ENCODE data around the gene PNPO. TPM values are rescaled to one million over a fixed set of nuclear protein-coding genes. Genes with fewer than 3 reads are reported as not detected.

PNPO gene
- total RNA-seq, 2 experiments from 2014 or later = 14.7 to 33.8 TPM

GRCh38 chr17:47952171-47953021 is 11.0 kb downstream of the PNPO start:
- no peak overlapping the region for H2AFZ ChIP-seq (ENCODE audit: low read length)
- no peak overlapping the region for H3K4me3 ChIP-seq (ENCODE audit: low read depth, low read length, poor library complexity, severe bottlenecking)
- H3K4me2 ChIP-seq (ENCODE audit: low read length) = no peak overlapping the region
- H3K9me2 ChIP-seq (ENCODE audit: insufficient read depth, low read length) = no peaks in the 10 kb centered on the region
- CTCF ChIA-PET (ENCODE audit: unreplicated experiment) = no interaction called here
- no TSS peak for BruUV-seq (replicated peaks)
- POLR2A ChIA-PET = interaction anchor here (0.7 kb wide), 1 partner anchor 18 kb away, joined by 4 read pairs; the partner anchor contains the start of gene CDK5RAP3
- no peaks in the 10 kb centered on the region for H3K79me2 ChIP-seq (ENCODE audit: insufficient read depth, low read depth, low read length)
- H3K27ac ChIP-seq (ENCODE audit: low read depth, low read length, poor library complexity, severe bottlenecking) = no peak overlapping the region
- H4K20me1 ChIP-seq (ENCODE audit: insufficient read depth, low read length) = no peaks in the 10 kb centered on the region
- H3K36me3 ChIP-seq (ENCODE audit: insufficient read depth, low read length) = peaks cover 15% of the 10 kb centered on the region; the same call in 1 of the 2 replicates
- TF ChIP-seq CTCF (conservative IDR thresholded peaks at IDR 0.05; ENCODE audit: low read length) (no peak), EZH2phosphoT487 (IDR thresholded peaks at IDR 0.05; ENCODE audit: borderline replicate concordance, low read depth, low read length) (no peak)
- H3K9me3 ChIP-seq (ENCODE audit: low read length) = no peaks in the 10 kb centered on the region
- peaks cover 17% of the 10 kb centered on the region for H3K4me1 ChIP-seq (ENCODE audit: insufficient read depth, low read length, poor library complexity, severe bottlenecking)
- intact Hi-C loops (cut with micrococcal nuclease; ENCODE audit: unreplicated experiment) = no loop called here
- DNase-seq (ENCODE audit: low spot score) = no peak

- no TSS peak for BruUV-seq (replicated peaks)
- Histone ChIP-seq H4K20me1 (ENCODE audit: insufficient read depth, low read length) (no peaks in the 10 kb centered on the region), H3K4me2 (ENCODE audit: low read length) (no peak overlapping the region), H3K4me3 (ENCODE audit: low read depth, low read length, poor library complexity, severe bottlenecking) (no peak overlapping the region), H3K79me2 (ENCODE audit: insufficient read depth, low read depth, low read length) (no peaks in the 10 kb centered on the region), H3K9me2 (ENCODE audit: insufficient read depth, low read length) (no peaks in the 10 kb centered on the region), H2AFZ (ENCODE audit: low read length) (no peak overlapping the region), H3K36me3 (ENCODE audit: insufficient read depth, low read length) (peaks cover 3% of the 10 kb centered on the region; the same call in 1 of the 2 replicates), H3K27ac (ENCODE audit: low read depth, low read length, poor library complexity, severe bottlenecking) (no peak overlapping the region), H3K9me3 (ENCODE audit: low read length) (no peaks in the 10 kb centered on the region), H3K4me1 (ENCODE audit: insufficient read depth, low read length, poor library complexity, severe bottlenecking) (peaks cover 13% of the 10 kb centered on the region)
- CTCF ChIA-PET (ENCODE audit: unreplicated experiment) = no interaction called here
- POLR2A ChIA-PET = interaction anchor here (0.6 kb wide), 1 partner anchor 1279 kb away, joined by 3 read pairs; no protein-coding TSS in a partner anchor
- DNase-seq (ENCODE audit: low spot score) = no peak
- no peak for TF ChIP-seq EZH2phosphoT487 (IDR thresholded peaks at IDR 0.05; ENCODE audit: borderline replicate concordance, low read depth, low read length)
- no peak for TF ChIP-seq CTCF (conservative IDR thresholded peaks at IDR 0.05; ENCODE audit: low read length)
- intact Hi-C loops (cut with micrococcal nuclease; ENCODE audit: unreplicated experiment) = no loop called here
Observed at GRCh38 chr17:47953909-47954308, 12.5 kb downstream of the PNPO start.

All from OCI-LY7 (cell line).